A549 (cell line): ENCODE data around the gene TFG.

ENCODE experiments used
- BCL3 ChIP-seq: fragments of >200 bp; sonication (Bioruptor Twin); formaldehyde crosslinking; IDR thresholded peaks from 3 replicates; pipeline ENCODE4 v1.6.1; 2016
- CEBPB ChIP-seq, 2 experiments: fragments of >200 bp in 1 of 2; sonication (Bioruptor Twin) in 1 of 2; formaldehyde crosslinking in 1 of 2; IDR thresholded peaks; 2 replicates each; pipeline ENCODE4 v1.6.1; 2012 to 2016
- EP300 ChIP-seq, 2 experiments: fragments of >200 bp; sonication (Bioruptor Twin); formaldehyde crosslinking; IDR thresholded peaks; 2 replicates in 1 of 2; 3 replicates in 1 of 2; pipeline ENCODE4 v1.6.1; 2016 to 2017
- HDAC2 ChIP-seq: fragments of 200-600 bp; sonication (generic); IDR thresholded peaks from 2 replicates; pipeline ENCODE4 v1.6.1; 2016
- HEYL ChIP-seq: fragments of 250-450 bp; sonication (Bioruptor Pico); IDR thresholded peaks from 2 replicates; pipeline ENCODE4 v1.8.0; 2021; ENCODE audit warnings: mild to moderate bottlenecking, moderate library complexity
- PBX3 ChIP-seq: IDR thresholded peaks from 2 replicates; pipeline ENCODE4 v1.6.1; 2012
- POLR2A ChIP-seq: IDR thresholded peaks from 2 replicates; pipeline ENCODE4 v1.6.1; 2012; ENCODE audit warnings: mild to moderate bottlenecking, low read length
- RFX5 ChIP-seq: fragments of 450-650 bp; IDR thresholded peaks from 2 replicates; pipeline ENCODE4 v1.7.1; 2014; ENCODE audit warnings: antibody characterized with exemption, mild to moderate bottlenecking, moderate library complexity
- SMC3 ChIP-seq: fragments of >200 bp; sonication (Bioruptor Twin); formaldehyde crosslinking; IDR thresholded peaks from 3 replicates; pipeline ENCODE4 v1.6.1; 2018; ENCODE audit warnings: inconsistent platforms
- SREBF2 ChIP-seq: fragments of 450-650 bp; IDR thresholded peaks from 2 replicates; pipeline ENCODE4 v1.6.1; 2014; ENCODE audit warnings: mild to moderate bottlenecking, moderate library complexity
- TP53 ChIP-seq: fragments of 250-450 bp; sonication (Bioruptor Pico); IDR thresholded peaks from 2 replicates; pipeline ENCODE4 v1.5.0; 2021; ENCODE audit warnings: mild to moderate bottlenecking, moderate library complexity
- TF ChIP-seq, protein P1 (sequence below): fragments of >200 bp; sonication (Bioruptor Twin); formaldehyde crosslinking; IDR thresholded peaks from 3 replicates; pipeline ENCODE4 v1.5.1; 2016

DNA sequence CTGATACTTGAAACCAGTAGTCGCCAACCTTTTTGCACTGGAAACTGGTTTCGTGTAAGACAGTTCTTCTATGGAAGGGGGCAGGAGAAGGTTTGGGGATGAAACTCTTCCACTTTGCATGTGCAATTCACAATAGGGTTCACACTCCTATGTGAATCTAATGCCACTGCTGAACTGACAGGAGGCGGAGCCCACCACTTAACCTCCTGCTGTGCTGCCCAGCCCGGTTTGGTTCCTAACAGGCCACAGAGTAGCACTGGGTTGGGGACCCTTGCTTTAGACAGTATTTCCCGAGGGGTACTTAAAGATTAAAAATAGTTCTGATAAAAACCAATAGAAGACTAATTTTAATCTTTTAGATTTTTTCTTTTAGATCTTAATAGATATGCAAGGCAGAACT is 11.1 kb downstream of the TFG start:
- TF ChIP-seq, protein P1, sequence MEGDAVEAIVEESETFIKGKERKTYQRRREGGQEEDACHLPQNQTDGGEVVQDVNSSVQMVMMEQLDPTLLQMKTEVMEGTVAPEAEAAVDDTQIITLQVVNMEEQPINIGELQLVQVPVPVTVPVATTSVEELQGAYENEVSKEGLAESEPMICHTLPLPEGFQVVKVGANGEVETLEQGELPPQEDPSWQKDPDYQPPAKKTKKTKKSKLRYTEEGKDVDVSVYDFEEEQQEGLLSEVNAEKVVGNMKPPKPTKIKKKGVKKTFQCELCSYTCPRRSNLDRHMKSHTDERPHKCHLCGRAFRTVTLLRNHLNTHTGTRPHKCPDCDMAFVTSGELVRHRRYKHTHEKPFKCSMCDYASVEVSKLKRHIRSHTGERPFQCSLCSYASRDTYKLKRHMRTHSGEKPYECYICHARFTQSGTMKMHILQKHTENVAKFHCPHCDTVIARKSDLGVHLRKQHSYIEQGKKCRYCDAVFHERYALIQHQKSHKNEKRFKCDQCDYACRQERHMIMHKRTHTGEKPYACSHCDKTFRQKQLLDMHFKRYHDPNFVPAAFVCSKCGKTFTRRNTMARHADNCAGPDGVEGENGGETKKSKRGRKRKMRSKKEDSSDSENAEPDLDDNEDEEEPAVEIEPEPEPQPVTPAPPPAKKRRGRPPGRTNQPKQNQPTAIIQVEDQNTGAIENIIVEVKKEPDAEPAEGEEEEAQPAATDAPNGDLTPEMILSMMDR: no peak
- TF ChIP-seq POLR2A: no peak
- no peak for TF ChIP-seq PBX3
- TF ChIP-seq RFX5: no peak
- TF ChIP-seq HDAC2: no peak
- TF ChIP-seq EP300 (IDR thresholded peaks at IDR 0.05): no peak
- TF ChIP-seq CEBPB (IDR thresholded peaks at IDR 0.05): no peak
- no peak for TF ChIP-seq BCL3
- no peak for TF ChIP-seq TP53 (CRISPR knock-in tag)
- TF ChIP-seq HEYL (CRISPR knock-in tag): no peak
- TF ChIP-seq SREBF2: no peak
- TF ChIP-seq SMC3: no peak
